PFSK-1 (cell line): ENCODE measurements around the gene OLFM2.
A peak's percentile ranks its signal among the peaks of the same experiment; 100 is the strongest.

Experiments
- FOXP2 ChIP-seq: optimal IDR thresholded peaks from 2 replicates; pipeline ENCODE3; 2011; ENCODE audit warnings: borderline replicate concordance, control low read depth, inconsistent platforms; ENCODE audit not compliant: insufficient read depth; ENCODE audit errors: extremely low read length, extremely low read depth
- POLR2AphosphoS5 ChIP-seq: IDR thresholded peaks from 2 replicates; pipeline ENCODE4 v1.6.1; 2012; ENCODE audit warnings: low read depth, mild to moderate bottlenecking, control low read depth, low read length, moderate library complexity
- REST ChIP-seq, 2 experiments: IDR thresholded peaks; 2 replicates each; pipeline versions ENCODE4 v1.6.1 to v1.8.0; 2011 to 2012; ENCODE audit warnings: low read depth in 2 of 2, low read length in 2 of 2, control low read depth in 1 of 2, inconsistent platforms in 1 of 2, mild to moderate bottlenecking in 1 of 2, moderate library complexity in 1 of 2; ENCODE audit not compliant: insufficient read depth in 1 of 2
- SIN3A ChIP-seq: IDR thresholded peaks from 2 replicates; pipeline ENCODE4 v1.6.1; 2012; ENCODE audit warnings: mild to moderate bottlenecking, low read length, moderate library complexity, borderline replicate concordance; ENCODE audit not compliant: insufficient read depth
- TAF1 ChIP-seq: IDR thresholded peaks from 2 replicates; pipeline ENCODE4 v1.6.1; 2012; ENCODE audit warnings: low read length, control low read depth, borderline replicate concordance; ENCODE audit not compliant: insufficient read depth

The OLFM2 gene

GRCh38 chr19:9937001-9937411 is 691 bp upstream of the OLFM2 start:
- TF ChIP-seq FOXP2 (no peak), TAF1 (no peak), SIN3A (no peak)

GRCh38 chr19:9935506-9936325 is 599 bp downstream of the OLFM2 start:
- TF ChIP-seq REST (IDR thresholded peaks at IDR 0.05; ENCODE audit: insufficient read depth in 1 of 2, low read depth in 2 of 2, low read length in 2 of 2) (peak in 1 of 2 experiments; percentile 24; a peak in 1 of 4 replicates), POLR2AphosphoS5 (no peak)

- TF ChIP-seq POLR2AphosphoS5: peak; percentile 54; the same call in 1 of the 2 replicates
- TF ChIP-seq FOXP2: peak; percentile 41
- TF ChIP-seq TAF1: peak; percentile 67; the same call in 1 of the 2 replicates
- no peak for TF ChIP-seq SIN3A
- no peak; a peak in 1 of 4 replicates for TF ChIP-seq REST (IDR thresholded peaks at IDR 0.05; ENCODE audit: insufficient read depth in 1 of 2, low read depth in 2 of 2, low read length in 2 of 2)
These were observed 2.0 kb downstream of the OLFM2 start for GRCh38 chr19:9934132-9934950.

- TF ChIP-seq TAF1 (no peak), POLR2AphosphoS5 (no peak), SIN3A (no peak), REST (IDR thresholded peaks at IDR 0.05; ENCODE audit: insufficient read depth in 1 of 2, low read depth in 2 of 2, low read length in 2 of 2) (no peak), FOXP2 (no peak)
These were observed 3.5 kb downstream of the OLFM2 start for GRCh38 chr19:9932835-9933234.

- TF ChIP-seq REST (IDR thresholded peaks at IDR 0.05; ENCODE audit: insufficient read depth in 1 of 2, low read depth in 2 of 2, low read length in 2 of 2) (no peak), SIN3A (no peak), FOXP2 (no peak), TAF1 (no peak), POLR2AphosphoS5 (no peak)
These were observed 4.7 kb downstream of the OLFM2 start for GRCh38 chr19:9931629-9932028.
